ENCODE data around the gene PPP1R3F.

DNA sequence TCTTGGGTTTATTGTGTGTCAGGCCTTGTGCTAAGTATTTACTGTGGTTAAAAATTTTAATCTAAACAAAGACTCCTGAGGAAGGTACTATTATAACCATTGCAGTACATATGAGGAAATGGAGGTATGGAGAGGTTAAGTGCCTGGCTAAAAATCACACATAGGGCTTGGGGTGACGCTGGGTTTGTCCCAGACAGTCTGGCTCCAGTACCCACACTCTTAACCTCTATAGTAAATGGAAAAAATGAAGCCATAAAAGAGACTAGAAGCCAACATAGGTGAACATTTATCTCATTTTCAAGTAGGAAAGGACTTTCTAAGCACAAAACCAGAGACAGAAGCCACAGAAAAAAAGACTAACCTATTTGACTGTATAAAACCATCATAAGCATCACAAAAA, 7.0 kb upstream of the PPP1R3F start:
- TF ChIP-seq, protein P1, sequence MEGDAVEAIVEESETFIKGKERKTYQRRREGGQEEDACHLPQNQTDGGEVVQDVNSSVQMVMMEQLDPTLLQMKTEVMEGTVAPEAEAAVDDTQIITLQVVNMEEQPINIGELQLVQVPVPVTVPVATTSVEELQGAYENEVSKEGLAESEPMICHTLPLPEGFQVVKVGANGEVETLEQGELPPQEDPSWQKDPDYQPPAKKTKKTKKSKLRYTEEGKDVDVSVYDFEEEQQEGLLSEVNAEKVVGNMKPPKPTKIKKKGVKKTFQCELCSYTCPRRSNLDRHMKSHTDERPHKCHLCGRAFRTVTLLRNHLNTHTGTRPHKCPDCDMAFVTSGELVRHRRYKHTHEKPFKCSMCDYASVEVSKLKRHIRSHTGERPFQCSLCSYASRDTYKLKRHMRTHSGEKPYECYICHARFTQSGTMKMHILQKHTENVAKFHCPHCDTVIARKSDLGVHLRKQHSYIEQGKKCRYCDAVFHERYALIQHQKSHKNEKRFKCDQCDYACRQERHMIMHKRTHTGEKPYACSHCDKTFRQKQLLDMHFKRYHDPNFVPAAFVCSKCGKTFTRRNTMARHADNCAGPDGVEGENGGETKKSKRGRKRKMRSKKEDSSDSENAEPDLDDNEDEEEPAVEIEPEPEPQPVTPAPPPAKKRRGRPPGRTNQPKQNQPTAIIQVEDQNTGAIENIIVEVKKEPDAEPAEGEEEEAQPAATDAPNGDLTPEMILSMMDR (IDR thresholded peaks at IDR 0.05), result no peak
- TF ChIP-seq POLR2A (IDR thresholded peaks at IDR 0.05), result no peak

All from body of pancreas (tissue), 4 donors.